Measurements from ENCODE around the gene CALU. TPM values are rescaled to one million over a fixed set of nuclear protein-coding genes. Genes with fewer than 3 reads are reported as not detected.

The CALU gene
- total and polyA plus RNA-seq, 10 of the 15 experiments (the other 5 are each of a cell fraction or from before 2014, with no cell fraction given), result 31.2 to 75.6 (median 42.1) TPM

DNA sequence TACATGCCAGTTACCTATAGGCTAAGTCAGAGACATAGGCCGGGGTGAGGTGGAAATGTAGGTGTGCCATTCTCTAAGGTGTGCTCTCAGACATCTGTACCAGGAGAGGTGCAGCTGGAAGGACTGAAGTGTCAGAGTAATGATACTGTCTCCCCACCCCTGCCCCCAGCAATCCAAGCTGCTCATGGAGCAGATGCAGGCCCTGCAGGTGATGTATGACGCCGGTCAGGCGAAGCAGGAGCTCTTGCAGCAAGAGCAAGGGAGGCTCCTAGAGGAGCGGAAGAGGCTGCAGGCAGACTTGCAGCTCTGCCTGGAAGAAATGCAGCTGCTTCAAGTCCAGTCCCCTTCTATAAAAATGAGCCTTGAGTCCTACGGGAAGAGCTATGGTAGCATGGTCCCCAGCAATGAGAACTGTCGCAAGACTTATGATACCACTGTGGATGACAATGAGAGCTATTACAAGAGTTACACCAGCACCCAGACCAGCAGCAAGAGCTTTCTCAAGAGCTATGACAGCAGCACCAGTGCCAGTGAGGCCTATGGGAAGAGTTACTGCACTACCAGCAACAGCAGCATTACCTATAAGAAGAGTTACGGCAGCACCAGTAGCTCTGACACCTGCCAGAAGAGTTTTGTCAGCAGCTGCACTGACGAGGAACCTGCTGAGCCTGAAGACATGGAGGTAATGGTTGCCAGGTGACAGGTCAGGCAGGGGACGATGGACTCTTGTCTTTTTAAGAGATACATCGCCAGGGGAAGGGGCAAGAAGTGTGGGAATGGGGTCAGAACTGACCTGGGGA, 72.7 kb downstream of the CALU start (continued):
- TF ChIP-seq JUNB (IDR thresholded peaks at IDR 0.05) (no peak), SMARCA5 (IDR thresholded peaks at IDR 0.05) (no peak), USF2 (IDR thresholded peaks at IDR 0.05; ENCODE audit: borderline replicate concordance, low read depth, low read length) (no peak), PBX3 (IDR thresholded peaks at IDR 0.05; ENCODE audit: insufficient replicate concordance, low read depth, low read length) (no peak), KDM1A (IDR thresholded peaks at IDR 0.05; ENCODE audit: borderline replicate concordance) (no peak)

- CTCF ChIA-PET, result no interaction called here
- no peak overlapping the region for H3K9ac ChIP-seq (ENCODE audit: control insufficient read depth, insufficient read depth, low read length)
- no peaks in the 10 kb centered on the region for H3K36me3 ChIP-seq (ENCODE audit: control insufficient read depth in 2 of 2, insufficient read depth in 2 of 2, low read length in 1 of 2)
- no peaks in the 10 kb centered on the region for H3K79me2 ChIP-seq (ENCODE audit: control insufficient read depth, insufficient read depth, low read length)
- no peak overlapping the region for H3K27ac ChIP-seq (ENCODE audit: control insufficient read depth, insufficient read depth)
- POLR2A ChIA-PET, result no interaction called here
- ATAC-seq (no peak), DNase-seq (ENCODE audit: low read depth, low spot score) (no peak), FAIRE-seq (no peak)
- in situ Hi-C loops (cut with MboI), result no loop called here
- RAD21 ChIA-PET (ENCODE audit: unreplicated experiment), result no interaction called here
- TF ChIP-seq, protein P1, sequence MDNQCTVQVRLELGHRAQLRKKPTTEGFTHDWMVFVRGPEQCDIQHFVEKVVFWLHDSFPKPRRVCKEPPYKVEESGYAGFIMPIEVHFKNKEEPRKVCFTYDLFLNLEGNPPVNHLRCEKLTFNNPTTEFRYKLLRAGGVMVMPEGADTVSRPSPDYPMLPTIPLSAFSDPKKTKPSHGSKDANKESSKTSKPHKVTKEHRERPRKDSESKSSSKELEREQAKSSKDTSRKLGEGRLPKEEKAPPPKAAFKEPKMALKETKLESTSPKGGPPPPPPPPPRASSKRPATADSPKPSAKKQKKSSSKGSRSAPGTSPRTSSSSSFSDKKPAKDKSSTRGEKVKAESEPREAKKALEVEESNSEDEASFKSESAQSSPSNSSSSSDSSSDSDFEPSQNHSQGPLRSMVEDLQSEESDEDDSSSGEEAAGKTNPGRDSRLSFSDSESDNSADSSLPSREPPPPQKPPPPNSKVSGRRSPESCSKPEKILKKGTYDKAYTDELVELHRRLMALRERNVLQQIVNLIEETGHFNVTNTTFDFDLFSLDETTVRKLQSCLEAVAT (IDR thresholded peaks at IDR 0.05), result no peak
- TF ChIP-seq CHD2 (IDR thresholded peaks at IDR 0.05; ENCODE audit: borderline replicate concordance, low read depth, low read length), result no peak
- no peak for TF ChIP-seq SREBF2 (IDR thresholded peaks at IDR 0.05; ENCODE audit: low read length)
- no peak for TF ChIP-seq CBX3 (IDR thresholded peaks at IDR 0.05; ENCODE audit: borderline replicate concordance, low read depth)
- TF ChIP-seq IKZF2 (IDR thresholded peaks at IDR 0.05), result no peak
- TF ChIP-seq ETV6 (conservative IDR thresholded peaks at IDR 0.05 in 1 of 2, IDR thresholded peaks at IDR 0.05 in 1 of 2; ENCODE audit: borderline replicate concordance in 1 of 2, low read depth in 1 of 2), result no peak
- H2AFZ ChIP-seq (ENCODE audit: control insufficient read depth, low read depth, low read length), result no peak overlapping the region
- SMC1A ChIA-PET (ENCODE audit: uncharacterized antibody, unreplicated experiment), result interaction anchor here (1.3 kb wide), 1 partner anchor 71 kb away, joined by 3 read pairs; no protein-coding TSS in a partner anchor
- BruUV-seq (replicated peaks), result no TSS peak
- 50% methylated on average over 11 of the region's 11 CpGs for WGBS (ENCODE audit: insufficient coverage, insufficient replicate concordance, low lambda C conversion rate, missing lambda C conversion rate)
- H3K4me1 ChIP-seq (ENCODE audit: control insufficient read depth, insufficient read depth, low read length), result no peaks in the 10 kb centered on the region
- no peak overlapping the region for H3K4me2 ChIP-seq (ENCODE audit: control insufficient read depth, insufficient read depth)
- H4K20me1 ChIP-seq (ENCODE audit: control insufficient read depth, insufficient read depth), result no peaks in the 10 kb centered on the region
- intact Hi-C loops (cut with micrococcal nuclease; ENCODE audit: unreplicated experiment), result no loop called here
- H3K9me3 ChIP-seq (replicated peaks; ENCODE audit: control insufficient read depth, insufficient read depth, low read length), result no peaks in the 10 kb centered on the region
- H3K4me3 ChIP-seq, result no peak overlapping the region
- H3K27me3 ChIP-seq (replicated peaks in 1 of 2; ENCODE audit: control insufficient read depth in 2 of 2, insufficient read depth in 2 of 2, low read length in 1 of 2), result peaks cover 0 to 2% of the 10 kb centered on the region in 2 experiments; a peak in 2 of 4 replicates
Measured at GRCh38 chr7:128812514-128813168, 73.5 kb downstream of the CALU start.
